Astrocyte of the hippocampus (primary cell): ENCODE results near the gene KCNIP4.
"Not testable (repeated sequence)": the region's sequence is repeated elsewhere in the genome, so short reads cannot be mapped to it uniquely, and the experiment has no call there.

Experiments
- DNase-seq: peaks from one replicate; pipeline ENCODE4 v3.0.0; 2011; ENCODE audit warnings: low read depth, low spot score

The KCNIP4 gene

GRCh38 chr4:20870436-20870835, 1078.1 kb downstream of the KCNIP4 start:
- DNase-seq = no peak

DNA sequence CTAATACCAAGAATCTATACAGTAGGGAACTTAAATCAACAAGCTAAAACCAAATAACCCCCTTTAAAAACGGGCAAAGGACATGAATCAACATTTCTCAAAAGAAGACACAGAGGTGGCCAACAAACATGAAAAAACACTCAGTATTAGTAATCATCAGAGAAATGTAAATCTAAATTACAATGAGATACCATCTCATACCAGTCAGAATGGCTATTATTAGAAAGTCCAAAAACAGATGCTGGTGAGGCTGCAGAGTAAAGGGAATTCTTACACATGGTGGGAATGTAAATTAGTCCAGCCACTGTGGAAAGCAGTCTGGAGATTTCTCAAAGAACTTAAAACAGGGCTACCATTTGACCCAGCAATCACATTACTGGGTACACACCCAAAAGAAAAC, 1080.5 kb downstream of the KCNIP4 start:
- DNase-seq = no peak

- DNase-seq = no peak
Measured at GRCh38 chr4:20860878-20861277, 1087.7 kb downstream of the KCNIP4 start.

DNA sequence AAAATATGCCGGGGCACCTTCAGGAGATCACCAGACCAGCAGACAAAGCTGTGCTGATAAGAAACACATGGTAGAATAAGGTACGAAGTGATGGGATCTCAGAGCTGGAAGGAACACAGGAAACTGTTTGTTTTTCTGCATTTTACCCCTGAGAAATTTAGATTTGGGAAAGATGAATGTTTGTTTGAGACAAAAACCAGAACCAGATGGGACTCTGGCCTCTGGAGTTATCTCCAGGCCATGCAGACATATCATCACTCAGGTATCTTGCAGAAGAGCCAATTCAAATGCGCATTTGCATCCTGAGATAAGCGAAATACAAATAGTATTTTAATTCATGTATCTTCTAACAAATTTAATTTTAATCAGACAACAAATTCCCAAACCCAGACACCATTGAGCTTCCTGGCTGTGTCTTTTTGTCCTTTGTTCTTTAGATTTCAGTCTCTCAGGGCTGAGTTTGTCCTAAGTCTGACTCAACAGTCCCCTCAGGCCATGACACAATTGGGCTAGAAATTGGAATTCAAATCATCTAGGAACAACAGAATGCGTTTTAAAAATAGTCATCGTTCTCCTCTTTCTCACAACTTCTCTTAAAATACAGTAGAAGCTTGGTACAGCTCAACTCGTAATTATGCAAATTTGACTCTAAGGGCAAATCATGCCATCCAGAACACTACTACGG, 1089.3 kb downstream of the KCNIP4 start:
- no peak for DNase-seq

GRCh38 chr4:20857081-20857480, 1091.5 kb downstream of the KCNIP4 start:
- no peak for DNase-seq

DNA sequence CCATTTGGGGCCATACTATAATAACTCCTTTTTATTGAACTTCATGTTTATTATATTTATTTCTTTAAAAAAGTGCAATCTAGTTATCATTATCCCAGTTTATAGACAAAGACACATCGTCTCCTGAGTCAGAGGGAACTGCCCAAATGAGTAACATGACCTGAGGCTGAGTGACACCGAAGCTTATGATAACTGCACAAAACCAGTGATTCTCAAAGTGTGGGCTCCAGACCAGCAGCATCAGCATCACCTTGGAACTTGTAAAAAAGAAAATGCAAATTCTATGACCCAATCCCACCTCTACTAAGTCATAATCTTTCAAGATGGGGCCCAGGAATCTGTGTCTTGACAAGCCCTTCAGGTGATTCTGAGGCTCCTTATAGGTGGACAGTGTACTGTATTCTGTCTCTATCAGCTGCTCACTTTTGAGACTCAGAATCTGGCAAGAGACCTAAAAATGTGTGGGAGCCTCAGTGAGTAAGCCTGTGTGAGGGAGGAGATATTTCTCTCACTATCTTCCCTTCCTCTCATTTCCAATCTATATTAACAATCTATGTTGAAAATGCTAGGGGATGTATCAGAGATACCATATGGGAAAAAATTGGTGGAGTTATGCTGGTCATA, 1101.3 kb downstream of the KCNIP4 start:
- DNase-seq = no peak

- no peak for DNase-seq
Measured at GRCh38 chr4:20844311-20844710, 1104.3 kb downstream of the KCNIP4 start.

- DNase-seq = no peak
Measured at GRCh38 chr4:20840648-20841190, 1107.9 kb downstream of the KCNIP4 start.

DNA sequence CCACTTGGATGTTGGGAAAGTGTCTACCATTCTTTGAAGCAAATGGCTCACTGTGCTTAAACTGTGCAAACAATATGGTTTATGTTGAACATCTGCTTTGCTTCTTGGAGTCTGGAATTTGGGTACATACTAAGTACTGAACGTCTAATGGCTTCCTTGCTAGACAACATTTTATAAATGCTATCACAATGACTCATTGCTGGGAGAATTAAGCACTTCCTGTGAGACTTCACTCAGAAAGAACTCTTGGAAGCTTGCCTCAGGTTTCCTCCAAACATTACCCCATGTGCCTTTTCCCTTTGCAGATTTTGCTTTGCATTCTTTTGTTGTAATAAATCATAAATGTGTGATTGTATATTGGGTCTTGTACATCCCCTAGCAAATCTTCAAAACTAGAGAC, 1108.6 kb downstream of the KCNIP4 start:
- DNase-seq = peak; percentile 68

- no peak for DNase-seq
Measured at GRCh38 chr4:20838476-20838875, 1110.1 kb downstream of the KCNIP4 start.

GRCh38 chr4:20832826-20833225, 1115.7 kb downstream of the KCNIP4 start:
- DNase-seq = peak; percentile 74

- DNase-seq = peak; percentile 43
Measured at GRCh38 chr4:20831746-20832145, 1116.8 kb downstream of the KCNIP4 start.

DNA sequence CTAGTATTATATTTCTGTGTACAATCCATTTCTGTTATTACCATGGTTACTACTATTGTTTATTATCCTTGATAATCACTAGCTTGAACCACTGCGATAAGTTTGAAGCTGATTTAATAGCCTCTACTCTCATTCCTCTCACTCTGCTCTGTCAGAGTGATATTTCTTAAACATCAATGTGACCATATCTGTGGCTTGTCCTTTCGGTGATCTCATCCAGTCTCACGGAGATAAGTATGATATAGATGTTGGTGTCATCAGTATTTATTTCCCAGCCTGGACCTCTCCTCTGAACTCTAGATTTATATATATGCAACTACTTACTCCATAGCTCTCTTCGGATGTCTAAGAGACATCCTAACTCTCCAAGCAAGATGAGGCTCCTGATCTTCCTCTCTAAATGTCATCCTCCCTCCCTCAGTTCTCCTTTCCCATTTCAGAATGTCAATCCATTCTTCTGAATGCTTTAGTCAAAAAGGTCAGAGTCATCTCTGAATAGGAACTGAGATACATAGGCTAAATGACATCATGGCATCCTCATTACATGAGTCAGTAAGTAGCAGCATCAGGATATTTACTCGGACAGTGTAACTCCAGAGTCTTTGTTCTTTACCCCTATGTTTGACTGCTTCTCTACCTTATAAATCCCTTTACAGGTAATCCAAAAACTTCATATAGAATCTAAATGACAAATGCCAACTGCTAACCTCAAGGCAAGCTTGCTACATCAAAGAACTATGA, 1118.8 kb downstream of the KCNIP4 start:
- DNase-seq = no peak

- no peak for DNase-seq
Measured at GRCh38 chr4:20825505-20825904, 1123.1 kb downstream of the KCNIP4 start.

DNA sequence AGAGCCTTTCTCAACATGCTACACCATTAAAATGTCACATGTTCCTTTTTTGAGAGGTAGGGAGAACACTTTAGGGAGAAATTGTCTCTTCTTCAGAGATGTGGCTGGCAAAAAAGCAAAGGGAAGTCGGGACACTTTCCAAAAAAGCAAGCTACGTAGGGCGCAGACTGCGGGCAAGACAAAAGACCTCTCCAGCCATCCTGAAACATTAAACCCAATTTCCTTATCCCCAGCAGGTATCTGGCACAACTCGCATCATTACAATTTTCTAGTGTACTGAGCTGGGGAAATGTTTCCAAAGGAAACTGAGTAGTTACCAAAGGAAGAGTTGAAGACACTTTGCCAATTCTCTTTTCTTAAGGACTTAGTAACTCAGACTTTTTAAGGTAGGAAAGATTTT, 1132.3 kb downstream of the KCNIP4 start:
- DNase-seq = no peak

GRCh38 chr4:20813700-20814099, 1134.9 kb downstream of the KCNIP4 start:
- peak; percentile 2 for DNase-seq

DNA sequence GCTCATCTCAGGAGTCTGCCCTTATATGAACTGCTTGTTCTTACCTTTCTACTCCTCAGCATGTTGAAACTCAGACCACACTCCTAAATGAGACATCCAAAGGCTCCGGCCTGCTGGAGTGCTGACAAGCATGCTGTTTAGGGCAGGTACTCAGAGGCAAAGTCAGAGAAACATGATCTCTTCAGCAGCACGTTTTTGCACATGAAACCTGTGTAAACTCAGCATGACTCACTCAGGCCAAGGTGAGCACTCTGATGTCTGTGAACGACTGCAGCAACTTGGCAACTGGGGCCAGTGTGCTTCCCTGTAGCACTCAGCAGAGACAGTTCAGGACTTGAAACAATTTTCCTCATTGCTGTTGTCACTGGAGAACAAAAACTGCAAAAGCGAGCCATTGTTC, 1138.8 kb downstream of the KCNIP4 start:
- no peak for DNase-seq

DNA sequence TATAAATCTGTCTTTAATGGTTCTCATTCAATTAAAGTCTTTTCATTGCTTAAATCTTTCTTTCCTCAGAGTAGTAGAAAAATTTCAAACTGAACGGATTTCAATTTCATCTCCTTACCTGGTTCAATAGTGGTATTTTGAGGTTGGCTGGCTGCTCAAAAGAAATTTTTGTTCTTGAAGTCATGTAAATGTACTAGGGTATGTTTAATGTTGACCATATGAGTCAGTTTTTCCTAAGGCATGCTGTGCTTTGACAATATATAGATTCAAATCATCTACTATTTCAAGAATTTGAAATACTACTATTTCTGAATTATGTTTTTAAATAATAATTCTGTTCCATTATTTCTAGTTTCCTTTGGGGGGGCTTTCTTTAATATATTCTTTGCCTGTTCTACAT, 1142.9 kb downstream of the KCNIP4 start:
- DNase-seq = no peak

GRCh38 chr4:20787940-20788665, 1160.5 kb downstream of the KCNIP4 start:
- no peak for DNase-seq

- DNase-seq = not testable (repeated sequence)
Measured at GRCh38 chr4:20783134-20783533, 1165.4 kb downstream of the KCNIP4 start.

DNA sequence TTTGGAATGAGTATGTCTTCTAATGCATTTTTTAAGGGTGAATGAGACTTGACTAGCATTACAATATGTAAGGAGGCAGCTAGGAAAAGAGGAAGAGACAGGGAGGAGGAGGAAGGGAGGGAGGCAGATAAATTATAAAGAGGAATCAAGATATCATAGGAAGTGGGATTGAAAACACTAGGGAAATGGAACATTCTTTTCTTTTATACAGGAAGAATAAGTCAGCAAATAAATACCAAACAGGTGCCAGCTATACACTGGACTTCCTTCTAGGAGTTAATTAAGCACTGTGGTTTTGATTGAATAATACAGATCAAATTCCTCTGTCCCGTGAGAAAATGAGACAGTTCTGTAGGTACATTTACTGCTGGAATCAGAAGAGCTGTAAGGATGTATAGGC, 1169.7 kb downstream of the KCNIP4 start:
- no peak for DNase-seq
